Measurements from ENCODE around the gene DENND1B. TPM values are rescaled to one million over a fixed set of nuclear protein-coding genes. Genes with fewer than 3 reads are reported as not detected.

DENND1B gene
- total RNA-seq, 1 donor from 2014 or later: 13.1 TPM

DNA sequence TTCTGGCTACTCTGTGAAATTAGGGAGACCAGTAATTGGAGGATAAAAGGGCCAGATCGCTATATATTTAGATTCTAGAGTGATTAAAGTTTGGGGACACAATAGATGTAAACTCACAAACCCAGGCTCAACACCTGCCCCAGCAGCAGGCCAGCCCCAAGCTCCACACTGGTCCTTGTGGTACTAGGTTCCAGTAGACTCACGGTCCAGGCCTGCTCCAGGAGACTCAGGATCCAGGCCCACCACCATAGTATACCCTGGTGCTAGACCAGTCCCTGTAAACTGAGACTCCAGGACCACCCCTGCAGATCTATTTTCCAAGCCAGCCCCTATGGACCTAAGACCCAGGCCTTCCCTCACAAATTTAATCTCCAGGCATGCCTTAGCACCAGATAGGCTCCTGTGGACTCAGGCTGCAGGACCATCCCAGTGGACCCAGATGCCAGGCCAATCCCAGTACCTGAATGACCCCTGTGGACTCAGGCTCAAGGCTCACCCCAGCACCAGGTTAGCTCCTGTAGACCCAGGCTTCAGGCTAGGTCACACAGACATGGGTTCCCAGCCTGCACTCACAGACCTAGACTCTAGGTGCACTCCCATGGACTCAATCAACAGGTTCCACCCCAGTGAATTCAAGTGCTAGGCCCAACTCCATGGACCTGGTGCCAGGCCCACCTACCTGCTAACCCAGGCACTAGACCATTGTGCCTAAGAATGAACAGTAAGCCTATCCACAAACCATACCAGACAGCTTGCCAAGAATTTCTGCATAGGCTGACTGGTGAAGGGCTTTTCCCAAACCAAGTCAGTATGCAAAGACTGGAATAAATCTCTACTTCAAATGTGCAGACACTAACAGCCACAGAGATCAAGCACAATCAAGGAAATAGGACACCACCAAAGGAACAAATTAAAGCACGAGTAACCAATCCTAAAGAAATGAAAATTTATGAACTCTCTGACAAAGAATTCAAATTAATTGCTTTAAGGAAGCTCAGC is 13.8 kb upstream of the DENND1B start:
- Mint-ChIP-seq H3K4me1 (no peaks in the 10 kb centered on the region), H3K4me3 (no peak overlapping the region), H3K36me3 (no peaks in the 10 kb centered on the region), H3K27ac (no peak overlapping the region), H3K27me3 (ENCODE audit: insufficient read depth, low read depth) (no peaks in the 10 kb centered on the region), H3K9me3 (no peaks in the 10 kb centered on the region)
- no peaks in the 10 kb centered on the region for H3K9me3 ChIP-seq (ENCODE audit: low read depth)
- H3K4me1 ChIP-seq: no peaks in the 10 kb centered on the region
- H2AFZ ChIP-seq (replicated peaks): no peak overlapping the region
- H3F3A ChIP-seq (ENCODE audit: low read depth): no peaks in the 10 kb centered on the region
- H3K27me3 ChIP-seq: no peaks in the 10 kb centered on the region
- no peaks in the 10 kb centered on the region for H3K79me2 ChIP-seq (ENCODE audit: low read depth)
- no peak overlapping the region for H3K27ac ChIP-seq
- no peak overlapping the region for H3K4me2 ChIP-seq
- no peak for DNase-seq (ENCODE audit: low spot score)
- TF ChIP-seq EZH2 (IDR thresholded peaks at IDR 0.05): no peak
- H4K20me1 ChIP-seq (ENCODE audit: low read depth): no peaks in the 10 kb centered on the region
- H3K9ac ChIP-seq: no peak overlapping the region
- H3K4me3 ChIP-seq: no peak overlapping the region
- H3K36me3 ChIP-seq: no peaks in the 10 kb centered on the region

DNA sequence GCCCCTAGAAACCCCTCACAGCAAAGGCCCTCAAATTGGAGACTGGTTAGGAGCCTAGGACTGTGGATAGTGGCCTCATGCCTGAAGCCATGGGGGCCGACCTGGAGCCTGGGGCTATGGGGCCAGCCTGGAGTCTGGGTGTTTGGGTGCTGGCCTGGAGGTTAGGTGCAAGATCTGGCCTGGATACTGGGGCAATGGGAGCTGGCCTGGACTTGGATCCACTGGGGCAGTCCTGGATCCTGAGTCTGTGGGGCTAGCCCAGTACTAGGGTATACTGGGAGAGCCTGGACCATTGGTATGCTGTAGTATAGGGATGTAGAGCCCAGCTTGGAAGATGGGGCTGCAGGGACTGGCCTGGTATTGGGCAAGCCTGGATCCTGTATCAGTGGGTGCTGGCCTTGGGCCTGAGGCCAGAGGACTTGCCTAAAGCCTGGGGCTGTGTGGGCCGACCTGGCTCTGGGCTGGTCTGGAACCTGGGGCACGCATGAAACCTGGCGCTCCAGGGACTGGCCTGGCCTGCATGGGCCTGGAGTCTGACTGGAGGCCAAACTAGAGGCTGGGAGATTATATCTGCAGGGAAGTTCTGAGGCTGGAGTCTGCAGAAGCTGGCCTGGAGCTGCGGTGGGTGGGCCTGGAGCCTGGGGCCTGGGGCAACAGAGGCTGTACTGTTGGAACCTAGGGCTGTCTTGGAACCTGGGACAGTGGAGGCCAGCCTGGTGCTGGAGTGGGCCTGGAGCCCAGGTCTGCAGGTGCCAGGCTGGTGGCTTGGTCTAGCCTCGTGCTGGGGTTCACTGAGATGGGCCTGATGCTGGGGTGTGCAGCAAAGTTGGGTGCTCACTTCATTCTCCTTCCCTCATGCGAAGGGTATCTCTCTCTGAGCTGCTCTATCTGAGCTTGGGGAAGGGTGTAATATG is 12.6 kb upstream of the DENND1B start:
- H3F3A ChIP-seq (ENCODE audit: low read depth): no peaks in the 10 kb centered on the region
- H3K27me3 ChIP-seq: no peaks in the 10 kb centered on the region
- no peaks in the 10 kb centered on the region for H3K4me1 ChIP-seq
- Mint-ChIP-seq H3K27me3 (ENCODE audit: insufficient read depth, low read depth) (peaks cover 2% of the 10 kb centered on the region), H3K9me3 (no peaks in the 10 kb centered on the region), H3K36me3 (no peaks in the 10 kb centered on the region), H3K4me1 (no peaks in the 10 kb centered on the region), H3K27ac (no peak overlapping the region), H3K4me3 (no peak overlapping the region)
- no peak overlapping the region for H3K27ac ChIP-seq
- H3K4me2 ChIP-seq: no peak overlapping the region
- H3K9ac ChIP-seq: no peak overlapping the region
- TF ChIP-seq EZH2phosphoT487 (IDR thresholded peaks at IDR 0.05) (no peak), CTCF (IDR thresholded peaks at IDR 0.05) (no peak), EZH2 (IDR thresholded peaks at IDR 0.05) (no peak)
- H4K20me1 ChIP-seq (ENCODE audit: low read depth): no peaks in the 10 kb centered on the region
- H3K4me3 ChIP-seq: no peak overlapping the region
- DNase-seq (ENCODE audit: low spot score): no peak
- H3K79me2 ChIP-seq (ENCODE audit: low read depth): no peaks in the 10 kb centered on the region
- H3K36me3 ChIP-seq: no peaks in the 10 kb centered on the region
- H2AFZ ChIP-seq (replicated peaks): no peak overlapping the region
- no peaks in the 10 kb centered on the region for H3K9me3 ChIP-seq (ENCODE audit: low read depth)

GRCh38 chr1:197787056-197787455 is 11.8 kb upstream of the DENND1B start:
- Histone ChIP-seq H3K4me2 (no peak overlapping the region), H2AFZ (replicated peaks) (no peak overlapping the region), H3K4me1 (no peaks in the 10 kb centered on the region), H3K27ac (no peak overlapping the region), H3K79me2 (ENCODE audit: low read depth) (no peaks in the 10 kb centered on the region), H3K27me3 (no peaks in the 10 kb centered on the region), H3K4me3 (no peak overlapping the region), H3K9ac (no peak overlapping the region), H3K36me3 (no peaks in the 10 kb centered on the region), H3F3A (ENCODE audit: low read depth) (no peaks in the 10 kb centered on the region), H3K9me3 (ENCODE audit: low read depth) (no peaks in the 10 kb centered on the region), H4K20me1 (ENCODE audit: low read depth) (no peaks in the 10 kb centered on the region)
- H3K27me3 Mint-ChIP-seq (ENCODE audit: insufficient read depth, low read depth): peaks cover 2% of the 10 kb centered on the region
- no peak overlapping the region for H3K27ac Mint-ChIP-seq
- no peaks in the 10 kb centered on the region for H3K4me1 Mint-ChIP-seq
- no peak for DNase-seq (ENCODE audit: low spot score)
- TF ChIP-seq CTCF (IDR thresholded peaks at IDR 0.05) (no peak), EZH2 (IDR thresholded peaks at IDR 0.05) (no peak), EZH2phosphoT487 (IDR thresholded peaks at IDR 0.05) (no peak)
- no peaks in the 10 kb centered on the region for H3K9me3 Mint-ChIP-seq
- no peak overlapping the region for H3K4me3 Mint-ChIP-seq
- no peaks in the 10 kb centered on the region for H3K36me3 Mint-ChIP-seq

Measured in neural progenitor cell (in vitro differentiated cells).